Activated T-helper 1 cell treated with anti-CD3 and anti-CD28 coated beads, Interleukin-12 subunit alpha, Interleukin-12 subunit beta, Interleukin-2, Interleukin-4 antibody, amounts not matched to agents 30 ng/mL and 10 ng/mL and 1 ng/mL, durations not matched to agents 14 hours and 24 hours and 36 hours (primary cell): ENCODE measurements around the gene CGA. TPM values are rescaled to one million over a fixed set of nuclear protein-coding genes. Genes with fewer than 3 reads are reported as not detected.

Experiments
- DNase-seq: peaks from one replicate; pipeline ENCODE4 v3.0.0; 2021; ENCODE audit warnings: low spot score
- H3K27ac Mint-ChIP-seq: one replicate; pipeline ENCODE4 v1.8.0; 2021; ENCODE audit warnings: mild to moderate bottlenecking, mixed read lengths
- H3K27me3 Mint-ChIP-seq: one replicate; pipeline ENCODE4 v1.8.0; 2022; ENCODE audit warnings: mild to moderate bottlenecking, moderate library complexity, mixed read lengths; ENCODE audit not compliant: insufficient read depth
- H3K36me3 Mint-ChIP-seq: one replicate; pipeline ENCODE4 v1.8.0; 2021; ENCODE audit warnings: low read depth, mixed read lengths
- H3K4me1 Mint-ChIP-seq: one replicate; pipeline ENCODE4 v1.8.0; 2021; ENCODE audit warnings: low read depth, mixed read lengths
- H3K4me3 Mint-ChIP-seq: one replicate; pipeline ENCODE4 v1.8.0; 2021; ENCODE audit warnings: mild to moderate bottlenecking, moderate library complexity, mixed read lengths
- H3K9me3 Mint-ChIP-seq: one replicate; pipeline ENCODE4 v1.8.0; 2021; ENCODE audit warnings: mixed read lengths
- intact Hi-C: fragments of 100-400 bp; cut with micrococcal nuclease; formaldehyde crosslinking; loops from one replicate; pipeline ENCODE4 v1.15.1; 2024
- total RNA-seq: library from RNA; stranded (reverse); gene quantifications from 2 replicates; pipeline ENCODE4 v1.2.3, GENCODE V29; 2022

CGA gene
- total RNA-seq, 1 donor from 2014 or later, result not detected

GRCh38 chr6:87045521-87046075, 49.3 kb downstream of the CGA start:
- Mint-ChIP-seq H3K27ac (no peak overlapping the region), H3K27me3 (no peaks in the 10 kb centered on the region), H3K9me3 (no peaks in the 10 kb centered on the region), H3K4me3 (no peak overlapping the region), H3K4me1 (no peaks in the 10 kb centered on the region), H3K36me3 (no peaks in the 10 kb centered on the region)
- no peak for DNase-seq
- intact Hi-C loops, result no loop called here

GRCh38 chr6:87040729-87041128, 54.2 kb downstream of the CGA start:
- Mint-ChIP-seq H3K9me3 (no peaks in the 10 kb centered on the region), H3K4me3 (no peak overlapping the region), H3K4me1 (no peaks in the 10 kb centered on the region), H3K36me3 (no peaks in the 10 kb centered on the region), H3K27me3 (peaks cover 1% of the 10 kb centered on the region), H3K27ac (no peak overlapping the region)
- no peak for DNase-seq
- intact Hi-C loops, result no loop called here

Other genes starting within 250 kb of the CGA start
- gene HTR1E, start 157.6 kb downstream of the CGA start, total RNA-seq, result not detected in 2 replicates
- 50.1 and 51.7 TPM in 2 replicates for gene ZNF292, start 60.5 kb upstream of the CGA start, total RNA-seq
- gene SMIM8, start 227.5 kb upstream of the CGA start, total RNA-seq, result 7.3 and 9.2 TPM in 2 replicates
- gene GJB7, start 234.2 kb upstream of the CGA start, total RNA-seq, result not detected in 2 replicates
- gene C6orf163, start 249.7 kb upstream of the CGA start, total RNA-seq, result 1.2 and 1.6 TPM in 2 replicates